Activated CD4-positive, alpha-beta memory T cell treated with anti-CD3 and anti-CD28 coated beads for 36 hours (primary cell): ENCODE data around the gene ULK2. TPM values are rescaled to one million over a fixed set of nuclear protein-coding genes. Genes with fewer than 3 reads are reported as not detected.

Experiments
- CTCF ChIA-PET: fragments of 350-600 bp; sonication (Branson Sonifier 250); formaldehyde crosslinking; loops from one replicate; lab custom pipeline; 2021; ENCODE audit warnings: antibody characterized with exemption, inconsistent platforms; lab: Charles Lee
- POLR2A ChIA-PET: fragments of 350-600 bp; sonication (Branson Sonifier 250); formaldehyde crosslinking; loops from one replicate; lab custom pipeline; 2021; ENCODE audit warnings: antibody characterized with exemption; lab: Charles Lee
- DNase-seq: peaks from one replicate; pipeline ENCODE4 v3.0.0-alpha.2; 2020
- H3K27ac Mint-ChIP-seq: one replicate; pipeline ENCODE4 v1.8.0; 2021; ENCODE audit warnings: mixed read lengths
- H3K27me3 Mint-ChIP-seq: one replicate; pipeline ENCODE4 v1.8.0; 2021; ENCODE audit warnings: mixed read lengths
- H3K36me3 Mint-ChIP-seq: one replicate; pipeline ENCODE4 v1.8.0; 2021; ENCODE audit warnings: mixed read lengths
- H3K4me1 Mint-ChIP-seq: one replicate; pipeline ENCODE4 v1.8.0; 2021; ENCODE audit warnings: low read depth, mixed read lengths
- H3K4me3 Mint-ChIP-seq: one replicate; pipeline ENCODE4 v1.8.0; 2021; ENCODE audit warnings: mild to moderate bottlenecking, mixed read lengths
- H3K9me3 Mint-ChIP-seq: one replicate; pipeline ENCODE4 v1.8.0; 2021; ENCODE audit warnings: mixed read lengths
- intact Hi-C: fragments of 100-400 bp; cut with micrococcal nuclease; formaldehyde crosslinking; loops from one replicate; pipeline ENCODE4 v1.15.1; 2023
- total RNA-seq, 2 experiments: library from RNA; stranded (reverse); gene quantifications; one replicate each; pipeline ENCODE4 v1.2.3, GENCODE V29; 2021

The ULK2 gene
- total RNA-seq, 2 experiments from 2014 or later = 11.7 to 12.7 TPM

DNA sequence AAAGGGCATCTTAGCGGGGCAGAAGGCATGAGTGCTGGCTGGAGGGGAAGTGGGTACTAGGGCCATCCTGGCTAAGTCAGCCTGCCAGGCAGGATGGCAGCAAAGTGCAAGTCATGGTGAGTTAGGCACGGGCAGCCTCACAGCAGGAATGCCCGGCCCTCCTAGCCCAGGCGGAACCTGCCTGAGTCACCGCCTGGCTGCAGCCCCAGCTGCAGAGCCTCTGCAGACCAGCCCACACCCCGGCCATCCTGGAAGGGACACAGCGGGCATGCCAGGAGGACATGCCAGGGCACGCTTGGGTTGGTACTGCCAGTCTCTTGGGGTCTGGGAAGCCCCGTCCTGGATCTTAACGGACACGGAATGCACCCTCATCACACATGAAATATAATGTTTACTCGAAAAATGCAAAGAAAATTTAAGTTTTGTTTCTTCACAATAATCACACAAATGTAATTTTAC, 114.7 kb downstream of the ULK2 start:
- H3K4me3 Mint-ChIP-seq = no peak overlapping the region
- CTCF ChIA-PET = interaction anchor here (1.0 to 4.5 kb wide), 3 partner anchors 8 to 13 kb away, joined by 3 to 31 read pairs (median 24); no protein-coding TSS in a partner anchor
- H3K27ac Mint-ChIP-seq = no peak overlapping the region
- peaks cover 10% of the 10 kb centered on the region for H3K27me3 Mint-ChIP-seq
- DNase-seq = no peak
- H3K4me1 Mint-ChIP-seq = peaks cover 9% of the 10 kb centered on the region
- POLR2A ChIA-PET = no interaction called here
- intact Hi-C loops = no loop called here
- no peaks in the 10 kb centered on the region for H3K9me3 Mint-ChIP-seq
- H3K36me3 Mint-ChIP-seq = no peaks in the 10 kb centered on the region

DNA sequence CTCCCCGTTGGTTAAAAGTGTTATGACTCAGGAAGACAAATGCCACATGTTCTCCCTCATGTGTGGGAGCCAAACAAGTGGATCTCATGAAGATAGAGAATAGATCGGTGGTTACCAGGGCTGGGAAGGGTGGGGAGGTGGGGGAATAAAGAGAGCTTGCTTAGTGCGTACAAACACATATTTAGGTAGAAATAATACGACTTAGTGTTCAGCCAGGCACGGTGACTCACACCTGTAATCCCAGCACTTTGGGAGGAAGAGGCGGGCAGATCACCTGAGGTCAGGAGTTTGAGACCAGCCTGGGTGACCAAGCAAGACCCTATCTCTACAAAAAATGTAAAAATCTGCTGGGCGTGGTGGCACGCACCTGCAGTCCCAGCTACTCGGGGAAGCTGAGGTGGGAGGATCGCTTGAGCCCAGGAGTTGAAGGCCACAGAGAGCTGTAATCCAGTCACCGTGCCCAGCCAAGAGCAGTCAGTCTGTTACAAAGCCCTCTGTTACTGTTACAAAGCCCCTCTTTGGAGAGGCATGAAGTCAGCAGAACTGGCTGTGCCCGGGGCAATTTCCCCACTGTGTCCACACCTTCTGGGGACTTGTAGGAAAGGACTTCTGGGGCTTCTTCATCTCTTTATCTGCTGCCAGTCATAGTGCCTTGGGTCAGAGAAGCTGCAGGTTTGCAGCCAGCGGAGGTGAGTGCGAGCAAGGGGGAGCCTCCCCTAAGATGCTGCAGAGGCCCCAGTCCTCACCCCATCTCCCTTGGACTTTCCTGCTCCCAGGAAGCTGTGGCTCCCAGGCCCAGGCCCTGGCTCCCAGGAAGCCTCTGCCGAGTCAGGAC, 115.3 kb downstream of the ULK2 start:
- no peaks in the 10 kb centered on the region for H3K9me3 Mint-ChIP-seq
- H3K27ac Mint-ChIP-seq = no peak overlapping the region
- intact Hi-C loops = no loop called here
- H3K4me1 Mint-ChIP-seq = peaks cover 9% of the 10 kb centered on the region
- H3K4me3 Mint-ChIP-seq = no peak overlapping the region
- ChIA-PET CTCF (interaction anchor here (1.0 to 4.5 kb wide), 4 partner anchors 7 to 13 kb away, joined by 3 to 31 read pairs (median 16); no protein-coding TSS in a partner anchor), POLR2A (interaction anchor here (0.6 kb wide), 2 partner anchors 42 to 107 kb away, joined by 4 to 6 read pairs; no protein-coding TSS in a partner anchor)
- peaks cover 13% of the 10 kb centered on the region for H3K27me3 Mint-ChIP-seq
- H3K36me3 Mint-ChIP-seq = no peaks in the 10 kb centered on the region
- DNase-seq = no peak

DNA sequence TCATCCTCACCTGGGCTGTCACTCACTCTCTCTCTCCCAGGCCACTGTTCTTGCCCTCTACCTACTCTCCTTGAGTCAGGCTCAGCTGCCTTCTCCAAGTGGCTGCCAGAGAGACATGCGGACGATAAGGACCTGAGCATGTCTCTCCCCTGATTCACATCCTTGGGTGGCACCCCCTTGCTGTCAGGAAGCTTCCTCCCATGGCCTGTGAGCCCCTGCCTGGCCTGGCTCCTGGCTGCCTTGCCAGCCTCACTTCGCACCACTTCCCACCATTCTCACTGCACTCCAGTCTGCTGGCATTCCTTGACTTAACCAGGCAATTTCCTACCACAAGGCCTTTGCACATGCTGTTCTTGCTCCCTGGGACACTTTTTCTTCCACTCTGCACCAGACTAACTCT, 116.9 kb downstream of the ULK2 start:
- intact Hi-C loops = no loop called here
- Mint-ChIP-seq H3K27me3 (peaks cover 13% of the 10 kb centered on the region), H3K27ac (no peak overlapping the region), H3K4me3 (no peak overlapping the region), H3K4me1 (peaks cover 7% of the 10 kb centered on the region), H3K9me3 (no peaks in the 10 kb centered on the region), H3K36me3 (no peaks in the 10 kb centered on the region)
- POLR2A ChIA-PET = no interaction called here
- CTCF ChIA-PET = interaction anchor here (1.7 to 4.5 kb wide), 2 partner anchors 11 to 15 kb away, joined by 8 to 31 read pairs; no protein-coding TSS in a partner anchor
- DNase-seq = no peak

DNA sequence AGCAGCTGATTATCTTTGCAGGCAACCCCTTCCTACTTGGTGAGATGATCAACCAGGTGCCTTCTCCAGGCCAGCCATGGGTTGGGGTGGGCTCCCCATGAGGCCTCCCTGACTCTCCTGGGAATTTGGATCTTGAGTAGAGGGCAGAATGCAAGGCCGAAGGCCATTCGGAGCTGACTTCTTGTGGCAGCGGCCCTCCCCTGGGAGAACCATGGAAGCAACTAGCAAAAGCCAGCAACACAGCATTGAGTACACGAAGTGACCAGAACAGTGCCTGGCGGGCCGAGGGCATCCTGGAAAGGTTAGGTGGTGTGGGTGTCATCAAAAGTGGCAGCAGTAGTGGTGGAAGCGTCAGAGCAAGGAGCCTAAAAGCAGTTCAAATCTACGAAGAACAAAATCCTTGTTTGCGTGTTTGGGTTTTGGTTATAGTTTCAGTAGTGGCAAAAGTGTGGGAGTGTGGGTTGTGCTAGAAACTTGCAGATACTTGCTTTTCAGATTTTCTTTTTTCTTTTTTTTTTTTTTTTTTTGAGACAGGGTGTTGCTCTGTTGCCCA, 117.6 kb downstream of the ULK2 start:
- Mint-ChIP-seq H3K4me1 (peaks cover 6% of the 10 kb centered on the region), H3K27ac (no peak overlapping the region), H3K27me3 (peaks cover 13% of the 10 kb centered on the region), H3K9me3 (no peaks in the 10 kb centered on the region), H3K36me3 (no peaks in the 10 kb centered on the region), H3K4me3 (no peak overlapping the region)
- DNase-seq = peak; percentile 37
- POLR2A ChIA-PET = no interaction called here
- intact Hi-C loops = no loop called here
- CTCF ChIA-PET = interaction anchor here (1.0 to 4.5 kb wide), 2 partner anchors 12 to 13 kb away, joined by 3 to 31 read pairs; no protein-coding TSS in a partner anchor

GRCh38 chr17:19748807-19749193, 118.9 kb downstream of the ULK2 start:
- no peak for DNase-seq
- no peaks in the 10 kb centered on the region for H3K9me3 Mint-ChIP-seq
- POLR2A ChIA-PET = no interaction called here
- CTCF ChIA-PET = interaction anchor here (1.0 kb wide), 1 partner anchor 14 kb away, joined by 3 read pairs; no protein-coding TSS in a partner anchor
- peaks cover 13% of the 10 kb centered on the region for H3K27me3 Mint-ChIP-seq
- H3K27ac Mint-ChIP-seq = no peak overlapping the region
- H3K36me3 Mint-ChIP-seq = no peaks in the 10 kb centered on the region
- H3K4me1 Mint-ChIP-seq = peaks cover 8% of the 10 kb centered on the region
- H3K4me3 Mint-ChIP-seq = no peak overlapping the region
- intact Hi-C loops = no loop called here

GRCh38 chr17:19747829-19748806, 119.6 kb downstream of the ULK2 start, which contains the start of gene ALDH3A1:
Gene ALDH3A1, minus strand, starts transcription at chr17:19748298. Its CDS starts 3,169 bp downstream, at chr17:19745129.
- no peaks in the 10 kb centered on the region for H3K36me3 Mint-ChIP-seq
- no peak for DNase-seq
- ChIA-PET POLR2A (no interaction called here), CTCF (interaction anchor here (6.4 kb wide), 1 partner anchor 13 kb away, joined by 72 read pairs; no protein-coding TSS in a partner anchor)
- no peaks in the 10 kb centered on the region for H3K9me3 Mint-ChIP-seq
- no peak within 1 kb of the TSS for H3K4me3 Mint-ChIP-seq
- H3K27me3 Mint-ChIP-seq = peaks cover 11% of the 10 kb centered on the region
- intact Hi-C loops = no loop called here
- no peak within 1 kb of the TSS for H3K27ac Mint-ChIP-seq
- peaks cover 8% of the 10 kb centered on the region for H3K4me1 Mint-ChIP-seq

DNA sequence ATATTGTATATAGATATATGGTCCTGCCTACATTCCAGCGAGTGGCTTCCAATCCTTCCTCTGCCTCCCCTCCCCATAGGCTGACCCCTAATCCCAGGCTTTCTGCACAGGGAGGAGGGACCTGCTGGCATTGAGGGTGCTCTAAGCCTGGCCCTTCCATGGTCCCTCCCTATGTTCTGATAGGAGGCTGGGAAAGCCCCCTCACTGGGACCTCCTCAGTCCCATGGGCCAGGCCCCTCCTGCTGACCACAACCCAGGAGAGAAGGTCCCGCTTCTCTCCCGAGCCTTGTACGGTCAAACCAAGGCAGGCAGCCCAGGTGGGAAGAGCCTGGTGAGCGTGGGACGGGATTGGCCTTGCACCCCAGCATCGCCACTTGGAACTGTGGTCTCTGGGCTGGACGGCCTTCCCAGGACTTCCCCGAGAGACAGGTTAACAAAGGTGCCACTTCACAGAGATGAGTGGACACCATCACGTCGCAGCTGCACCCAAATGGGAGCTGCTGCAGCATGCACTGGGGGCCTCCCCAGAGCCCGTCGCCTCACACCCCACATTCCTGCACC, 120.5 kb downstream of the ULK2 start:
- ChIA-PET POLR2A (no interaction called here), CTCF (interaction anchor here (6.4 kb wide), 1 partner anchor 14 kb away, joined by 72 read pairs; no protein-coding TSS in a partner anchor)
- intact Hi-C loops = no loop called here

GRCh38 chr17:19746517-19746916, 121.2 kb downstream of the ULK2 start:
- Mint-ChIP-seq H3K9me3 (no peaks in the 10 kb centered on the region), H3K4me3 (no peak overlapping the region), H3K36me3 (no peaks in the 10 kb centered on the region), H3K27me3 (peaks cover 11% of the 10 kb centered on the region), H3K4me1 (peaks cover 8% of the 10 kb centered on the region), H3K27ac (no peak overlapping the region)
- POLR2A ChIA-PET = no interaction called here
- intact Hi-C loops = no loop called here
- CTCF ChIA-PET = interaction anchor here (6.4 kb wide), 1 partner anchor 15 kb away, joined by 72 read pairs; no protein-coding TSS in a partner anchor
- no peak for DNase-seq

More for the DNA sequence above, 120.5 kb downstream of the ULK2 start:
- Mint-ChIP-seq H3K27ac (no peak overlapping the region), H3K27me3 (peaks cover 11% of the 10 kb centered on the region), H3K4me1 (peaks cover 8% of the 10 kb centered on the region), H3K9me3 (no peaks in the 10 kb centered on the region), H3K36me3 (no peaks in the 10 kb centered on the region), H3K4me3 (no peak overlapping the region)
- no peak for DNase-seq

DNA sequence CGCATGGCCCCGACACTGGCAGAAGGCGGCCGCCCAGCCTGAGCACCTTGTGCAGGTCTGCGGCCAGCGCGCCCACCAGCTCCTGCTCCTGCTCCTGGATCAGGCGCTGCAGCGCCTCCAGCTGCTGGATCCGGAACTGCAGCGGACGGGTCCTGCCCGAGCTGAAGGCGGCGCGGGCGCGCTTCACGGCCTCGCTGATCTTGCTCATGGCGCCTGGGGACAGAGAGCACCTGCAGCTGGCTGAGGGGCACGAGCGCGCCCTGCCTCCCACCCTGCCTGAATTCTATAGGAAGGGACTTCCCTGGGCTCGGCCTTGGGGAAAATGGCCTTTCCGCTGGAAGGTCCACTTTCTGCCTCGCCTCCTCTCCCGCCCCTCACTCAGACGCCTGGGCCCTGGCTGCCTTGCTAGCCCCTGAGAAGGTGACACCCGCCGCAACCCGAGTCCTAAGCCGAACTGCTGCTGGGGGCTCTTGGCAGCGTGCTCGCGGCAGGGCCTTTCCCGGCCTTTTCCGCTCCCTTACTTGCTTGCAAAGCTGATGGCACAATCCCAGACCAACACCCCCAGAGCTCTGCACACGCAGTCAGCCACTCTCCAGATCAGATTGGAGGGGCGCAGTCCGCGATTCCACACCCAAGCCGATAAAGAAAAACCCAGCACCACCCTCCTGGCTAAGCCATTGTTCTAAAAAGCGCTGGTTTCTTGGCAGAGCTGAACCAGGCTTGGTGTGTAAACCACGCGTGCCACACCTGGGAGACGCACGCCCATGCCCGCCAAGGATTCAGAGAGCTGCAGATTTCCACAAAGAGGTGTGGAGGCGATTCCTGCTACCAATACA, 122.6 kb downstream of the ULK2 start:
- peak; percentile 93 for DNase-seq
- POLR2A ChIA-PET = interaction anchor here (1.0 to 1.2 kb wide), 2 partner anchors 83 to 96 kb away, joined by 3 read pairs; partner anchors contain the start of gene ALDH3A2

GRCh38 chr17:19744492-19744891, 123.2 kb downstream of the ULK2 start:
- CTCF ChIA-PET = interaction anchor here (0.6 to 6.4 kb wide), 33 partner anchors 10 to 382 kb away, joined by 3 to 72 read pairs (median 4); partner anchors contain the start of genes ALDH3A2, B9D1 and SLC47A1

More for the DNA sequence above, 122.6 kb downstream of the ULK2 start:
- Mint-ChIP-seq H3K36me3 (no peaks in the 10 kb centered on the region), H3K9me3 (no peaks in the 10 kb centered on the region), H3K27me3 (peaks cover 11% of the 10 kb centered on the region), H3K27ac (no peak overlapping the region), H3K4me3 (peak overlapping the region; percentile 48), H3K4me1 (peaks cover 5% of the 10 kb centered on the region)
- intact Hi-C loops = no loop called here
- CTCF ChIA-PET = interaction anchor here (0.6 to 6.4 kb wide), 34 partner anchors 9 to 383 kb away, joined by 3 to 72 read pairs (median 4); partner anchors contain the start of genes ALDH3A2, B9D1 and SLC47A1

More at GRCh38 chr17:19744492-19744891, 123.2 kb downstream of the ULK2 start:
- H3K27ac Mint-ChIP-seq = no peak overlapping the region
- DNase-seq = peak; percentile 11
- no peaks in the 10 kb centered on the region for H3K36me3 Mint-ChIP-seq
- H3K9me3 Mint-ChIP-seq = no peaks in the 10 kb centered on the region
- intact Hi-C loops = no loop called here
- POLR2A ChIA-PET = no interaction called here
- H3K4me3 Mint-ChIP-seq = peak overlapping the region; percentile 65
- peaks cover 9% of the 10 kb centered on the region for H3K27me3 Mint-ChIP-seq
- H3K4me1 Mint-ChIP-seq = peaks cover 5% of the 10 kb centered on the region
